Measurements from ENCODE around the gene ZNF621.
A peak's percentile ranks its signal among the peaks of the same experiment; 100 is the strongest.

ZNF621 gene

DNA sequence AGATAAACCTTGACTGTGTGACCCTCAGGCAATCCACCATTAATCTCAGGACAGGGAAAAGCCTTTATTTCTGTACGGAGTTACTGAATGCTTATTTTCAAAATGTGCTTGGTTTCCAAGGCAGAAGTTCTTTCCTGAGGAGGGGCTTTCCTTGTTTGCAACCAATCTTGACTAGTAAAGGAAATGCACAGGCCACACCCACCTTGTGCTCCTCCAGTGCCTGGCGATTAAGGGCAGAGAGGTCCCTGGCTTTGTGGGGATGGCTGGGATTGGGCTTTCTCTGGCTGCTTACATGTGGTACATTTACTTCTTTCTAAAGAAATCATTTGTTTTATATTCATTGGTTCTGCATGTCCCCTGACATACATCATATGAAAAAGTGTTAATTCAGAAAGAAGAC, 47.8 kb downstream of the ZNF621 start:
- TF ChIP-seq, protein P1, sequence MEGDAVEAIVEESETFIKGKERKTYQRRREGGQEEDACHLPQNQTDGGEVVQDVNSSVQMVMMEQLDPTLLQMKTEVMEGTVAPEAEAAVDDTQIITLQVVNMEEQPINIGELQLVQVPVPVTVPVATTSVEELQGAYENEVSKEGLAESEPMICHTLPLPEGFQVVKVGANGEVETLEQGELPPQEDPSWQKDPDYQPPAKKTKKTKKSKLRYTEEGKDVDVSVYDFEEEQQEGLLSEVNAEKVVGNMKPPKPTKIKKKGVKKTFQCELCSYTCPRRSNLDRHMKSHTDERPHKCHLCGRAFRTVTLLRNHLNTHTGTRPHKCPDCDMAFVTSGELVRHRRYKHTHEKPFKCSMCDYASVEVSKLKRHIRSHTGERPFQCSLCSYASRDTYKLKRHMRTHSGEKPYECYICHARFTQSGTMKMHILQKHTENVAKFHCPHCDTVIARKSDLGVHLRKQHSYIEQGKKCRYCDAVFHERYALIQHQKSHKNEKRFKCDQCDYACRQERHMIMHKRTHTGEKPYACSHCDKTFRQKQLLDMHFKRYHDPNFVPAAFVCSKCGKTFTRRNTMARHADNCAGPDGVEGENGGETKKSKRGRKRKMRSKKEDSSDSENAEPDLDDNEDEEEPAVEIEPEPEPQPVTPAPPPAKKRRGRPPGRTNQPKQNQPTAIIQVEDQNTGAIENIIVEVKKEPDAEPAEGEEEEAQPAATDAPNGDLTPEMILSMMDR (conservative IDR thresholded peaks at IDR 0.05; ENCODE audit: low read length), result no peak
- H3K4me3 ChIP-seq (ENCODE audit: low read length), result no peak overlapping the region
- no peak for DNase-seq (ENCODE audit: low read depth)

- DNase-seq (ENCODE audit: low read depth), result no peak
- no peak overlapping the region for H3K4me3 ChIP-seq (ENCODE audit: low read length)
- TF ChIP-seq, protein P1 (conservative IDR thresholded peaks at IDR 0.05; ENCODE audit: low read length), result no peak
Observed at GRCh38 chr3:40574050-40574449, 49.3 kb downstream of the ZNF621 start.

DNA sequence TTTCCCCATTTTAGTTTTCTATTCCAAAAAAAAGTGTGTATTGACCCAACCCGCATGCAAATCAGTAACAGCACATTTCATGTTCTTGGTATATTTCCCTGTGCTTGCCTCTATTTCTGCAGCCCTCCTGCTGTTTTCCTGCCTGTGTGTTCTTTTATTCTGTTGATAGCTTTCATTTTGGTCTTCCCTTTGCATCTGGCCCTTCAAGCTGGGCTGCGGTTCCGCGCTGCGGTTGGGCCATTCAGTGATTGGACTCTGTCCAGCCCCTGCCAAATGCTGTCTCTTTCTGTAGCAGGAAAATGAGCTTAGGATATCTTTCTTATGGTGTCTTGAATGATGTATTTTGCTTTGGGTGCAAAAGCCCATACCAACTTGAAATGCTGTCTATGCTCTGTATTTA, 49.9 kb downstream of the ZNF621 start:
- peak; percentile 37 for DNase-seq (ENCODE audit: low read depth)
- TF ChIP-seq, protein P1 (conservative IDR thresholded peaks at IDR 0.05; ENCODE audit: low read length), result no peak
- no peak overlapping the region for H3K4me3 ChIP-seq (ENCODE audit: low read length)

- TF ChIP-seq, protein P1 (conservative IDR thresholded peaks at IDR 0.05; ENCODE audit: low read length), result no peak
- no peak for DNase-seq (ENCODE audit: low read depth)
- H3K4me3 ChIP-seq (ENCODE audit: low read length), result no peak overlapping the region
Observed at GRCh38 chr3:40576396-40576795, 51.6 kb downstream of the ZNF621 start.

DNA sequence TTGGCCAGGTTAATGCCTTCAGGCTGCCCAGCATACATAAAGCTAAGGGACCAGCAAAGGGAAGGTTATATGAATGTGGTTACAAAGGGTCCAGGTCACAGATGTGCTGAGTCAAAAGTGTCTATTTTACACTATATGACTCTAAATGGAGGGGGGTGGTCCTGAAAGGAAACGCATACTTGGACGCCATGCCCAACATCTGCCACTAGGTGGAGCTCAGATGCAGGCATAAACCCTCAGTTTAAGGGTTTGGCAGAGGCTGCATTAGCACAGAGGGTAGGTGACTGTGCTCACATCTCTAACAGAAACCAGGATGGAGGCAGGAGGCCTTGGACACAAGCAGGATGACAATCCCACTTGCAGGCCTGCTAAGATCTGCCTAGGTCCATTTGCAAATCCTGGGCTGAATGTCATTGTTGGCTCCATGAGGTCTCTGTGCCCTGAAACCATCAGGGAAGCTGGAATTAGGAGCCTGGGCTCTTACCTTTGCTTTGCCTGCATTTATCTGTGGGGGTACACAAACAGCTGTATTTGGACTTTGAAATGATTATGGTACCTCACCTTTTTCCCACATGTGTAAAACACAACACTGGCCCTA, 55.8 kb downstream of the ZNF621 start:
- DNase-seq (ENCODE audit: low read depth), result peak; percentile 64
- TF ChIP-seq, protein P1 (conservative IDR thresholded peaks at IDR 0.05; ENCODE audit: low read length), result peak; percentile 99

DNA sequence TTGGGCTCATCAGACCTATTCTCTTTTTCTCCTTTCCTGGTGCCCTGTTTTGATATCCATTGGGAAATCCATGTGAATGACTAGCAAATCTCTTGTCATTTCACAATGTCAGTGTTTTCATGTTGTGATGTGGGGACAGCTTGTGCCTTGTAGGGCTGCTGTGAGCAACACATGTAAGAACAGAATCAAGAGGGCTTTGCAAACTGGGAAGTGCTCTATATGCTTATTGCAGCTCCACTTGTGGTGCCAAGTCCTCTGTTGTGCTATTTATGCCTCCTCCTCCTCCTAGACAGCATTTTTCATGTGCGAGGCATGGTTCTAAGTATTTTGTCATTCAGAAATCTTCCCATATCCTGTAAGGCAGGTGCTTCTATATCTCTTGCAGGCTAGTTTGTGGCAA, 56.4 kb downstream of the ZNF621 start:
- DNase-seq (ENCODE audit: low read depth), result no peak
- TF ChIP-seq, protein P1 (conservative IDR thresholded peaks at IDR 0.05; ENCODE audit: low read length), result no peak
- no peak overlapping the region for H3K4me3 ChIP-seq (ENCODE audit: low read length)

More for the DNA sequence above, 55.8 kb downstream of the ZNF621 start:
- no peak overlapping the region for H3K4me3 ChIP-seq (ENCODE audit: low read length)

- H3K4me3 ChIP-seq (ENCODE audit: low read length), result no peak overlapping the region
- TF ChIP-seq, protein P1 (conservative IDR thresholded peaks at IDR 0.05; ENCODE audit: low read length), result no peak
- no peak for DNase-seq (ENCODE audit: low read depth)
Observed at GRCh38 chr3:40582401-40583027, 57.8 kb downstream of the ZNF621 start.

Data from AG10803 (cell line).